Smooth muscle cell (in vitro differentiated cells): Measurements from ENCODE around the gene LRRFIP1. TPM values are rescaled to one million over a fixed set of nuclear protein-coding genes. Genes with fewer than 3 reads are reported as not detected.
"Not testable (repeated sequence)": the region's sequence is repeated elsewhere in the genome, so short reads cannot be mapped to it uniquely, and the experiment has no call there.

Experiments used
- DNase-seq: peaks from one replicate; lab custom pipeline; 2025; ENCODE audit not compliant: unreplicated experiment; lab: John Stamatoyannopoulos, UW
- H2AFZ ChIP-seq: fragments of 200-600 bp; sonication (generic); 2 replicates; pipeline ENCODE4 v1.6.0; 2016; ENCODE audit warnings: antibody characterized with exemption, low read depth, mild to moderate bottlenecking
- H3F3A ChIP-seq: fragments of 200-600 bp; sonication (generic); 2 replicates; pipeline ENCODE4 v1.6.0; 2017; ENCODE audit warnings: antibody characterized with exemption, low read depth
- H3K27ac ChIP-seq: fragments of 200-600 bp; sonication (generic); 2 replicates; pipeline ENCODE4 v1.5.1; 2016; ENCODE audit warnings: low read depth, mild to moderate bottlenecking
- H3K27me3 ChIP-seq: fragments of 200-600 bp; sonication (generic); 2 replicates; pipeline ENCODE4 v1.6.1; 2016; ENCODE audit warnings: low read depth, mild to moderate bottlenecking
- H3K36me3 ChIP-seq: fragments of 200-600 bp; sonication (generic); 2 replicates; pipeline ENCODE4 v1.5.1; 2016; ENCODE audit warnings: low read depth
- H3K4me1 ChIP-seq: fragments of 200-600 bp; sonication (generic); 2 replicates; pipeline ENCODE4 v1.5.1; 2016; ENCODE audit warnings: low read depth
- H3K4me2 ChIP-seq: fragments of 200-600 bp; sonication (generic); 2 replicates; pipeline ENCODE4 v1.6.0; 2016; ENCODE audit warnings: mild to moderate bottlenecking
- H3K4me3 ChIP-seq: fragments of 200-600 bp; sonication (generic); 2 replicates; pipeline ENCODE4 v1.5.1; 2016; ENCODE audit warnings: mild to moderate bottlenecking
- H3K79me2 ChIP-seq: fragments of 200-600 bp; sonication (generic); 2 replicates; pipeline ENCODE4 v1.6.0; 2016; ENCODE audit warnings: low read depth, mild to moderate bottlenecking
- H3K9ac ChIP-seq: fragments of 200-600 bp; sonication (generic); 2 replicates; pipeline ENCODE4 v1.6.0; 2016; ENCODE audit warnings: low read depth
- H3K9me3 ChIP-seq: fragments of 200-600 bp; sonication (generic); replicated peaks from 2 replicates; pipeline ENCODE4 v1.5.1; 2016; ENCODE audit warnings: low read depth
- H4K20me1 ChIP-seq: fragments of 200-600 bp; sonication (generic); 2 replicates; pipeline ENCODE4 v1.6.0; 2016; ENCODE audit warnings: low read depth
- WGBS: methylation state at CpG from one replicate; pipeline ENCODE4 v1.1.7; 2016; ENCODE audit warnings: low lambda C conversion rate; 5-methylcytosine and 5-hydroxymethylcytosine counted together
- polyA plus RNA-seq: library from polyadenylated mRNA; unstranded; fragments of >200 nt; fragmentation: Nextera tagmentation; extraction: Ambion mirVana; gene quantifications from 2 replicates; pipeline ENCODE4 v1.2.1, GENCODE V29; 2016
- total RNA-seq: library from RNA; depleted of rRNA; stranded (reverse); fragments of >200 nt; gene quantifications from 2 replicates; pipeline ENCODE4 v1.2.3, GENCODE V29; 2014
- TF ChIP-seq, protein P1 (sequence below): fragments of 200-600 bp; sonication (generic); IDR thresholded peaks from 2 replicates; pipeline ENCODE4 v1.5.1; 2017; ENCODE audit warnings: borderline replicate concordance, mild to moderate bottlenecking, antibody characterized with exemption; ENCODE audit not compliant: insufficient read depth, poor library complexity, severe bottlenecking

The LRRFIP1 gene
- total and polyA plus RNA-seq, 2 experiments from 2014 or later: 36.2 to 65.1 TPM

DNA sequence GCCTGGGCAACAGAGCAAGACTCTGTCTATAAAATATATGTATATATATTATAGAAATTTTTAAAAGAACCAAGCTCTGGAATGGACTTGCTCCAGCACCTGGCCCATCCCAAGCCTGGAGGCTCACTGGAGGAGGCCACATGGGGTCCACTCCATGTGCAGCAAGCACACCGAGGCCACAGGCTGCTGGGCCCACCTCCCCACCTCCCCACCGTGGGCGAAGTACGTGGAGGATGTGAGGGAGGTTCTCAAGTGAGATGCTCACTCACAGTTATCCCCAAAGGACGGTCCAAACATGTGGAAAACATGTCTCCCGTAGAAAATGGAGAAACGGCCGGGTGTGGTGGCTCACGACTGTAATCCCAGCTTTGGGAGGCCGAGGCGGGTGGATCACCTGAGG lies 23.0 kb upstream of the LRRFIP1 start:
- peaks cover 26% of the 10 kb centered on the region for H3K4me1 ChIP-seq
- H3K4me3 ChIP-seq: no peak overlapping the region
- no peak for DNase-seq
- H3K36me3 ChIP-seq: no peaks in the 10 kb centered on the region
- H3K9me3 ChIP-seq: no peaks in the 10 kb centered on the region
- no peaks in the 10 kb centered on the region for H3K79me2 ChIP-seq
- H3F3A ChIP-seq: peaks cover 5% of the 10 kb centered on the region
- TF ChIP-seq, protein P1, sequence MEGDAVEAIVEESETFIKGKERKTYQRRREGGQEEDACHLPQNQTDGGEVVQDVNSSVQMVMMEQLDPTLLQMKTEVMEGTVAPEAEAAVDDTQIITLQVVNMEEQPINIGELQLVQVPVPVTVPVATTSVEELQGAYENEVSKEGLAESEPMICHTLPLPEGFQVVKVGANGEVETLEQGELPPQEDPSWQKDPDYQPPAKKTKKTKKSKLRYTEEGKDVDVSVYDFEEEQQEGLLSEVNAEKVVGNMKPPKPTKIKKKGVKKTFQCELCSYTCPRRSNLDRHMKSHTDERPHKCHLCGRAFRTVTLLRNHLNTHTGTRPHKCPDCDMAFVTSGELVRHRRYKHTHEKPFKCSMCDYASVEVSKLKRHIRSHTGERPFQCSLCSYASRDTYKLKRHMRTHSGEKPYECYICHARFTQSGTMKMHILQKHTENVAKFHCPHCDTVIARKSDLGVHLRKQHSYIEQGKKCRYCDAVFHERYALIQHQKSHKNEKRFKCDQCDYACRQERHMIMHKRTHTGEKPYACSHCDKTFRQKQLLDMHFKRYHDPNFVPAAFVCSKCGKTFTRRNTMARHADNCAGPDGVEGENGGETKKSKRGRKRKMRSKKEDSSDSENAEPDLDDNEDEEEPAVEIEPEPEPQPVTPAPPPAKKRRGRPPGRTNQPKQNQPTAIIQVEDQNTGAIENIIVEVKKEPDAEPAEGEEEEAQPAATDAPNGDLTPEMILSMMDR: no peak
- H3K27me3 ChIP-seq: no peaks in the 10 kb centered on the region
- no peak overlapping the region for H3K27ac ChIP-seq
- no peak overlapping the region for H3K9ac ChIP-seq
- H2AFZ ChIP-seq: no peak overlapping the region
- 92% methylated on average over 11 of the region's 11 CpGs for WGBS
- peak overlapping the region; percentile 80 for H3K4me2 ChIP-seq
- H4K20me1 ChIP-seq: no peaks in the 10 kb centered on the region

GRCh38 chr2:237604960-237605359 lies 22.4 kb upstream of the LRRFIP1 start:
- H2AFZ ChIP-seq: no peak overlapping the region
- H3K27ac ChIP-seq: no peak overlapping the region
- H3K27me3 ChIP-seq: no peaks in the 10 kb centered on the region
- no peaks in the 10 kb centered on the region for H3K9me3 ChIP-seq
- peaks cover 2% of the 10 kb centered on the region for H3F3A ChIP-seq
- H3K79me2 ChIP-seq: no peaks in the 10 kb centered on the region
- H3K9ac ChIP-seq: no peak overlapping the region
- H3K36me3 ChIP-seq: no peaks in the 10 kb centered on the region
- TF ChIP-seq, protein P1: no peak
- H4K20me1 ChIP-seq: no peaks in the 10 kb centered on the region
- H3K4me1 ChIP-seq: peaks cover 23% of the 10 kb centered on the region
- no peak overlapping the region for H3K4me2 ChIP-seq
- DNase-seq: no peak
- WGBS: 96% methylated on average over 9 of the region's 9 CpGs
- H3K4me3 ChIP-seq: no peak overlapping the region

GRCh38 chr2:237606522-237606921 lies 20.9 kb upstream of the LRRFIP1 start:
- H3K9ac ChIP-seq, H3K79me2 ChIP-seq, H3K27me3 ChIP-seq, H3F3A ChIP-seq, H2AFZ ChIP-seq, H3K4me3 ChIP-seq, H3K9me3 ChIP-seq, H3K4me2 ChIP-seq, H3K36me3 ChIP-seq, H3K27ac ChIP-seq, H4K20me1 ChIP-seq, DNase-seq: not testable (repeated sequence)
- WGBS: 96% methylated on average over 4 of the region's 4 CpGs
- peaks cover 16% of the 10 kb centered on the region for H3K4me1 ChIP-seq

DNA sequence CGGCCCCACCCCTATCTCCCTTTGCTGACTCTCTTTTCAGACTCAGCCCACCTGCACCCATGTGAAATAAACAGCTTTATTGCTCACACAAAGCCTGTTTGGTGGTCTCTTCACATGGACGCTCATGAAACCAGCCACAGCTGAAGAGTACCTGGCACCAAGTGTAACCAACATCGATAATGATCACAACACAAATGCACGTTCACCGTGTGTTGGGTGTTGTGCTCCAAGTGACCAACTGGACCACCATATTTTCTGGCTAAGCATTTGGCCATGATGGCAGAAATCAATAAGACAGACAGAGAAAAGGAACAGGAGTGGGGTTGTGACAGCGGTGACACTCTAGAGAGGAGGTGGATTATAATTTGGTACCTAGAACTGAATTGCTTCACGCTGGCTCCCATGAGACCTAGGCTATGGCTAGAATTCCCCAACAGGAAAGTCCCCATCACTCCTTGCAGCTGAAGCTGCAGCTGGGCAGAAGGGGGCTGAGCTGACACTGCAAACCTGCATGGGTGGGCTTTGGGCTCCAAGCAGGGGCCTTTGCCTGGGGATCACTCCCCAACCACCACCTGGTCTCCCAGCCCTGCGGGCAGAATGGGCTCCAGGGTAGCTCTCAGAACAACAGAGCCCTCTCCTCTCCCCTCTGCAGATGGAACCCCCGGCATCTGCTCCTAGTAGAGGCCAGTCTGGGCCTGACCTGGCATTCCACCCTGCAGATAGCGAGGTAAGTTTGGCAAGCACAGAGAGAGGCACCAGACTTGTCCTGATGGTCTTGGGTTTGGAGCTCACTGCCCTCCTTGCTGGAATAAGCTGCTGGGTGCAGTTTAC lies 14.6 kb upstream of the LRRFIP1 start:
- no peak overlapping the region for H2AFZ ChIP-seq
- H3K27ac ChIP-seq: no peak overlapping the region
- 83% methylated on average over 10 of the region's 10 CpGs for WGBS
- no peaks in the 10 kb centered on the region for H4K20me1 ChIP-seq
- H3K4me1 ChIP-seq: peaks cover 7% of the 10 kb centered on the region
- no peak overlapping the region for H3K4me2 ChIP-seq
- DNase-seq: no peak
- H3K9ac ChIP-seq: no peak overlapping the region
- TF ChIP-seq, protein P1: no peak
- H3K27me3 ChIP-seq: no peaks in the 10 kb centered on the region
- no peak overlapping the region for H3K4me3 ChIP-seq
- H3K79me2 ChIP-seq: no peaks in the 10 kb centered on the region
- H3F3A ChIP-seq: peaks cover 5% of the 10 kb centered on the region
- H3K9me3 ChIP-seq: no peaks in the 10 kb centered on the region
- no peaks in the 10 kb centered on the region for H3K36me3 ChIP-seq
